ENCODE measurements around the gene HS6ST3. TPM values are rescaled to one million over a fixed set of nuclear protein-coding genes. Genes with fewer than 3 reads are reported as not detected.

Gene HS6ST3
- total and polyA plus RNA-seq, 12 donors = 2.1 to 27.1 (median 6.2) TPM

DNA sequence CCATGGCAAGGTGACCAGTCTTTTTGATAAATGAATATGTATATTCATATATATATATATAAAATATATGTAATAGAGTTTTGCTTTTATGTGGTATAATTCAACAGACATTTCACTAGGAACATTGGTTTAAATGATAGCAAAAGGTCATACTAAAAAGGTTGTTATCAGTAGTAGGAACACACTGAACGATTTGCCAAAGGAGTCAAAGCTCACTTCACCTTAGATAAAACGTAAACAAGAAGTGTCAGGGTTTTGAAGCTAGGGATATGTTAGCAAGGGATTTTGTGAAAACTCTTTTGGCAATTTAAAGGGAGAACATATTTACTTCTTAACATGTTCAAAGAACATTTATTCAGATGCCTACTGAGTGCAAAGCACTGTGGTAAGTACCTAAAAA lies 8.0 kb upstream of the HS6ST3 start:
- DNase-seq = no peak
- Histone ChIP-seq H3K4me3 (no peak overlapping the region), H3K4me1 (replicated peaks in 1 of 2) (no peaks in the 10 kb centered on the region), H3K27me3 (no peaks in the 10 kb centered on the region), H3K27ac (no peak overlapping the region), H3K9me3 (replicated peaks in 1 of 3) (no peaks in the 10 kb centered on the region), H3K36me3 (replicated peaks in 1 of 2) (no peaks in the 10 kb centered on the region)
- intact Hi-C loops (cut with DNase I) = no loop called here
- TF ChIP-seq, protein P1, sequence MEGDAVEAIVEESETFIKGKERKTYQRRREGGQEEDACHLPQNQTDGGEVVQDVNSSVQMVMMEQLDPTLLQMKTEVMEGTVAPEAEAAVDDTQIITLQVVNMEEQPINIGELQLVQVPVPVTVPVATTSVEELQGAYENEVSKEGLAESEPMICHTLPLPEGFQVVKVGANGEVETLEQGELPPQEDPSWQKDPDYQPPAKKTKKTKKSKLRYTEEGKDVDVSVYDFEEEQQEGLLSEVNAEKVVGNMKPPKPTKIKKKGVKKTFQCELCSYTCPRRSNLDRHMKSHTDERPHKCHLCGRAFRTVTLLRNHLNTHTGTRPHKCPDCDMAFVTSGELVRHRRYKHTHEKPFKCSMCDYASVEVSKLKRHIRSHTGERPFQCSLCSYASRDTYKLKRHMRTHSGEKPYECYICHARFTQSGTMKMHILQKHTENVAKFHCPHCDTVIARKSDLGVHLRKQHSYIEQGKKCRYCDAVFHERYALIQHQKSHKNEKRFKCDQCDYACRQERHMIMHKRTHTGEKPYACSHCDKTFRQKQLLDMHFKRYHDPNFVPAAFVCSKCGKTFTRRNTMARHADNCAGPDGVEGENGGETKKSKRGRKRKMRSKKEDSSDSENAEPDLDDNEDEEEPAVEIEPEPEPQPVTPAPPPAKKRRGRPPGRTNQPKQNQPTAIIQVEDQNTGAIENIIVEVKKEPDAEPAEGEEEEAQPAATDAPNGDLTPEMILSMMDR (IDR thresholded peaks at IDR 0.05) = no peak
- no peak for TF ChIP-seq POLR2A (IDR thresholded peaks at IDR 0.05)
- 39 to 47% (median 43%) methylated on average over 2 of the region's 2 CpGs for WGBS, 4 donors

DNA sequence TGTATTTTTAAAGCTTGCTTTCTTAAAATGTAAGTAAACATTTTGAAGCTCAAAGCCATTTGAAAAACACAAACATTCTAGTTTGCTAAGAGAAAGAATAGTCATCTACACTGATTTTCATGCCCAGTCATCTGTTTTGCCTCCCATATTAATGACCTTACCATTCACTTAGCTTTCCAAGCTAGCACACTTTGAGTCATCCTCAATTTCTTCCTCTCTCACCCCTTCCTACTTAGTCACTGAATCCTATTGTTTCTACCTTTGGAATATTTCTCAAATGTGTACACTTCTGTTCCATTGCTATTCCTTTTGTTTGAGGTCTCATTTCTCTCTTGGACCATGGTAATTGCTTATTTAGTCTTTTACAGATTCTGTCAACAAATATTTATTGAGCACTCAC lies 7.3 kb upstream of the HS6ST3 start:
- Histone ChIP-seq H3K4me3 (no peak overlapping the region), H3K36me3 (replicated peaks in 1 of 2) (no peaks in the 10 kb centered on the region), H3K27ac (no peak overlapping the region), H3K4me1 (replicated peaks in 1 of 2) (no peaks in the 10 kb centered on the region), H3K27me3 (no peaks in the 10 kb centered on the region), H3K9me3 (replicated peaks in 1 of 3) (no peaks in the 10 kb centered on the region)
- DNase-seq = no peak
- intact Hi-C loops (cut with DNase I) = no loop called here
- TF ChIP-seq, protein P1 (IDR thresholded peaks at IDR 0.05) = no peak
- no peak for TF ChIP-seq POLR2A (IDR thresholded peaks at IDR 0.05)

- WGBS, 4 donors = 93 to 97% (median 96%) methylated on average over 1 of the region's 1 CpG
- no peak for TF ChIP-seq POLR2A (IDR thresholded peaks at IDR 0.05)
- TF ChIP-seq, protein P1 (IDR thresholded peaks at IDR 0.05) = no peak
Observed at GRCh38 chr13:96086736-96087135, 3.2 kb upstream of the HS6ST3 start.

GRCh38 chr13:96089139-96089538 lies 768 bp upstream of the HS6ST3 start:
- Histone ChIP-seq H3K27me3 (peaks cover 4% of the 10 kb centered on the region), H3K4me3 (no peak overlapping the region), H3K36me3 (replicated peaks in 1 of 2) (no peaks in the 10 kb centered on the region), H3K4me1 (replicated peaks in 1 of 2) (peaks cover 0 to 9% of the 10 kb centered on the region in 2 donors), H3K27ac (peak overlapping the region in 1 of 5 donors; percentile 28), H3K9me3 (replicated peaks in 1 of 3) (no peaks in the 10 kb centered on the region)
- intact Hi-C loops (cut with DNase I) = no loop called here
- WGBS, 4 donors = 56 to 71% (median 62%) methylated on average over 4 of the region's 4 CpGs
- DNase-seq = no peak
- no peak for TF ChIP-seq POLR2A (IDR thresholded peaks at IDR 0.05)
- TF ChIP-seq, protein P1 (IDR thresholded peaks at IDR 0.05) = no peak

More at GRCh38 chr13:96086736-96087135, 3.2 kb upstream of the HS6ST3 start:
- Histone ChIP-seq H3K4me3 (no peak overlapping the region), H3K4me1 (replicated peaks in 1 of 2) (no peaks in the 10 kb centered on the region), H3K27ac (no peak overlapping the region), H3K27me3 (peaks cover 4% of the 10 kb centered on the region), H3K9me3 (replicated peaks in 1 of 3) (no peaks in the 10 kb centered on the region), H3K36me3 (replicated peaks in 1 of 2) (no peaks in the 10 kb centered on the region)
- DNase-seq = no peak
- intact Hi-C loops (cut with DNase I) = no loop called here

Data from adrenal gland (tissue), 12 donors.